ENCODE data around the gene PGBD2. TPM values are rescaled to one million over a fixed set of nuclear protein-coding genes. Genes with fewer than 3 reads are reported as not detected.
A peak's percentile ranks its signal among the peaks of the same experiment; 100 is the strongest.

PGBD2 gene
- total and polyA plus RNA-seq, 9 of the 15 experiments (the other 6 are each of a cell fraction or from before 2014, with no cell fraction given), result 11.9 to 21.8 (median 14.7) TPM

- TF ChIP-seq SIX5 (IDR thresholded peaks at IDR 0.05; ENCODE audit: borderline replicate concordance in 1 of 2, insufficient read depth in 1 of 2, low read depth in 1 of 2, low read length in 2 of 2) (no peak), ZNF263 (CRISPR knock-in tag; IDR thresholded peaks at IDR 0.05; ENCODE audit: borderline replicate concordance) (peak; percentile 19; the same call in 1 of the 2 replicates), NFRKB (IDR thresholded peaks at IDR 0.05; ENCODE audit: low read depth) (no peak; the same call in none of the 2 replicates), YBX1 (IDR thresholded peaks at IDR 0.05) (no peak), SAFB2 (IDR thresholded peaks at IDR 0.05; ENCODE audit: borderline replicate concordance, low read depth, low read length, severe bottlenecking) (no peak), ZKSCAN3 (CRISPR knock-in tag; IDR thresholded peaks at IDR 0.05) (no peak), NR2C2 (CRISPR knock-in tag; IDR thresholded peaks at IDR 0.05) (no peak), NR2C2 (tag; IDR thresholded peaks at IDR 0.05) (peak; percentile 58), CTBP1 (IDR thresholded peaks at IDR 0.05; ENCODE audit: borderline replicate concordance) (peak; percentile 57; the same call in 1 of the 2 replicates), TBL1XR1 (IDR thresholded peaks at IDR 0.05; ENCODE audit: low read length in 2 of 2) (no peak; a peak in 1 of 4 replicates), SIRT6 (IDR thresholded peaks at IDR 0.05; ENCODE audit: low read depth, low read length) (no peak), SP2 (IDR thresholded peaks at IDR 0.05; ENCODE audit: extremely low read depth, low read depth, low read length, poor library complexity, severe bottlenecking) (no peak), PRPF4 (IDR thresholded peaks at IDR 0.05; ENCODE audit: insufficient read depth, low read depth, low read length, poor library complexity, severe bottlenecking) (no peak), GABPA (tag; conservative IDR thresholded peaks at IDR 0.05; ENCODE audit: low read depth) (peak; percentile 71), ZC3H11A (IDR thresholded peaks at IDR 0.05; ENCODE audit: low read depth, low read length) (no peak)
- TF ChIP-seq, protein P1, sequence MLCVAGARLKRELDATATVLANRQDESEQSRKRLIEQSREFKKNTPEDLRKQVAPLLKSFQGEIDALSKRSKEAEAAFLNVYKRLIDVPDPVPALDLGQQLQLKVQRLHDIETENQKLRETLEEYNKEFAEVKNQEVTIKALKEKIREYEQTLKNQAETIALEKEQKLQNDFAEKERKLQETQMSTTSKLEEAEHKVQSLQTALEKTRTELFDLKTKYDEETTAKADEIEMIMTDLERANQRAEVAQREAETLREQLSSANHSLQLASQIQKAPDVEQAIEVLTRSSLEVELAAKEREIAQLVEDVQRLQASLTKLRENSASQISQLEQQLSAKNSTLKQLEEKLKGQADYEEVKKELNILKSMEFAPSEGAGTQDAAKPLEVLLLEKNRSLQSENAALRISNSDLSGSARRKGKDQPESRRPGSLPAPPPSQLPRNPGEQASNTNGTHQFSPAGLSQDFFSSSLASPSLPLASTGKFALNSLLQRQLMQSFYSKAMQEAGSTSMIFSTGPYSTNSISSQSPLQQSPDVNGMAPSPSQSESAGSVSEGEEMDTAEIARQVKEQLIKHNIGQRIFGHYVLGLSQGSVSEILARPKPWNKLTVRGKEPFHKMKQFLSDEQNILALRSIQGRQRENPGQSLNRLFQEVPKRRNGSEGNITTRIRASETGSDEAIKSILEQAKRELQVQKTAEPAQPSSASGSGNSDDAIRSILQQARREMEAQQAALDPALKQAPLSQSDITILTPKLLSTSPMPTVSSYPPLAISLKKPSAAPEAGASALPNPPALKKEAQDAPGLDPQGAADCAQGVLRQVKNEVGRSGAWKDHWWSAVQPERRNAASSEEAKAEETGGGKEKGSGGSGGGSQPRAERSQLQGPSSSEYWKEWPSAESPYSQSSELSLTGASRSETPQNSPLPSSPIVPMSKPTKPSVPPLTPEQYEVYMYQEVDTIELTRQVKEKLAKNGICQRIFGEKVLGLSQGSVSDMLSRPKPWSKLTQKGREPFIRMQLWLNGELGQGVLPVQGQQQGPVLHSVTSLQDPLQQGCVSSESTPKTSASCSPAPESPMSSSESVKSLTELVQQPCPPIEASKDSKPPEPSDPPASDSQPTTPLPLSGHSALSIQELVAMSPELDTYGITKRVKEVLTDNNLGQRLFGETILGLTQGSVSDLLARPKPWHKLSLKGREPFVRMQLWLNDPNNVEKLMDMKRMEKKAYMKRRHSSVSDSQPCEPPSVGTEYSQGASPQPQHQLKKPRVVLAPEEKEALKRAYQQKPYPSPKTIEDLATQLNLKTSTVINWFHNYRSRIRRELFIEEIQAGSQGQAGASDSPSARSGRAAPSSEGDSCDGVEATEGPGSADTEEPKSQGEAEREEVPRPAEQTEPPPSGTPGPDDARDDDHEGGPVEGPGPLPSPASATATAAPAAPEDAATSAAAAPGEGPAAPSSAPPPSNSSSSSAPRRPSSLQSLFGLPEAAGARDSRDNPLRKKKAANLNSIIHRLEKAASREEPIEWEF (CRISPR knock-in tag; IDR thresholded peaks at IDR 0.05), result peak; percentile 49; the same call in 1 of the 2 replicates
- TF ChIP-seq, protein P2, sequence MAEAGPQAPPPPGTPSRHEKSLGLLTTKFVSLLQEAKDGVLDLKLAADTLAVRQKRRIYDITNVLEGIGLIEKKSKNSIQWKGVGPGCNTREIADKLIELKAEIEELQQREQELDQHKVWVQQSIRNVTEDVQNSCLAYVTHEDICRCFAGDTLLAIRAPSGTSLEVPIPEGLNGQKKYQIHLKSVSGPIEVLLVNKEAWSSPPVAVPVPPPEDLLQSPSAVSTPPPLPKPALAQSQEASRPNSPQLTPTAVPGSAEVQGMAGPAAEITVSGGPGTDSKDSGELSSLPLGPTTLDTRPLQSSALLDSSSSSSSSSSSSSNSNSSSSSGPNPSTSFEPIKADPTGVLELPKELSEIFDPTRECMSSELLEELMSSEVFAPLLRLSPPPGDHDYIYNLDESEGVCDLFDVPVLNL (CRISPR knock-in tag; IDR thresholded peaks at IDR 0.05; ENCODE audit: low read depth), result no peak
- TF ChIP-seq, protein P3, sequence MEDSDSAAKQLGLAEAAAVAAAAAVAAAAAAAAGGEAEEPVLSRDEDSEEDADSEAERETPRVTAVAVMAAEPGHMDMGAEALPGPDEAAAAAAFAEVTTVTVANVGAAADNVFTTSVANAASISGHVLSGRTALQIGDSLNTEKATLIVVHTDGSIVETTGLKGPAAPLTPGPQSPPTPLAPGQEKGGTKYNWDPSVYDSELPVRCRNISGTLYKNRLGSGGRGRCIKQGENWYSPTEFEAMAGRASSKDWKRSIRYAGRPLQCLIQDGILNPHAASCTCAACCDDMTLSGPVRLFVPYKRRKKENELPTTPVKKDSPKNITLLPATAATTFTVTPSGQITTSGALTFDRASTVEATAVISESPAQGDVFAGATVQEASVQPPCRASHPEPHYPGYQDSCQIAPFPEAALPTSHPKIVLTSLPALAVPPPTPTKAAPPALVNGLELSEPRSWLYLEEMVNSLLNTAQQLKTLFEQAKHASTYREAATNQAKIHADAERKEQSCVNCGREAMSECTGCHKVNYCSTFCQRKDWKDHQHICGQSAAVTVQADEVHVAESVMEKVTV (CRISPR knock-in tag; IDR thresholded peaks at IDR 0.05), result no peak
Measured at GRCh38 chr1:248858891-248859889, 46.8 kb upstream of the PGBD2 start, which contains the start of gene ZNF692 (continued).
